SK-N-SH (cell line): ENCODE results near the gene HOXA1.

Source experiments
- CHD2 ChIP-seq: fragments of 150-350 bp; IDR thresholded peaks from 2 replicates; pipeline ENCODE4 v1.6.1; 2018; ENCODE audit warnings: low read length; ENCODE audit not compliant: partially characterized antibody
- CTCF ChIP-seq: fragments of 200-600 bp; sonication (generic); IDR thresholded peaks from 2 replicates; pipeline ENCODE4 v1.6.1; 2017; ENCODE audit warnings: antibody characterized with exemption, mild to moderate bottlenecking, moderate library complexity
- EZH2phosphoT487 ChIP-seq: fragments of 200-600 bp; sonication (generic); IDR thresholded peaks from 2 replicates; pipeline ENCODE4 v1.6.1; 2017; ENCODE audit warnings: low read depth, mixed run types, mild to moderate bottlenecking, antibody characterized with exemption, moderate library complexity, borderline replicate concordance
- GABPA ChIP-seq: IDR thresholded peaks from 2 replicates; pipeline ENCODE4 v1.4.0; 2012; ENCODE audit warnings: low read depth, mild to moderate bottlenecking
- MEF2A ChIP-seq: IDR thresholded peaks from 2 replicates; pipeline ENCODE4 v1.4.0; 2012; ENCODE audit warnings: low read depth, borderline replicate concordance
- PBX3 ChIP-seq: IDR thresholded peaks from 2 replicates; pipeline ENCODE4; 2012
- POLR2AphosphoS5 ChIP-seq: IDR thresholded peaks from 2 replicates; pipeline ENCODE4 v1.6.1; 2012; ENCODE audit warnings: low read depth, low read length
- RCOR1 ChIP-seq: fragments of 150-350 bp; IDR thresholded peaks from 2 replicates; pipeline ENCODE4 v1.6.1; 2017; ENCODE audit warnings: antibody characterized with exemption, low read length
- TCF12 ChIP-seq: IDR thresholded peaks from 2 replicates; pipeline ENCODE4 v1.4.0; 2012
- TEAD4 ChIP-seq: IDR thresholded peaks from 2 replicates; pipeline ENCODE4 v1.4.0; 2012; ENCODE audit warnings: mild to moderate bottlenecking, borderline replicate concordance; ENCODE audit not compliant: insufficient read depth
- USF2 ChIP-seq: fragments of 150-350 bp; IDR thresholded peaks from 2 replicates; pipeline ENCODE4 v1.6.1; 2017; ENCODE audit warnings: antibody characterized with exemption, low read length, low read depth, borderline replicate concordance

GRCh38 chr7:27117887-27118491, 22.2 kb upstream of the HOXA1 start:
- no peak for TF ChIP-seq MEF2A
- TF ChIP-seq USF2: no peak
- TF ChIP-seq PBX3: no peak
- no peak for TF ChIP-seq TCF12
- TF ChIP-seq CTCF: no peak
- no peak for TF ChIP-seq TEAD4
- no peak for TF ChIP-seq CHD2
- TF ChIP-seq EZH2phosphoT487: no peak
- no peak for TF ChIP-seq POLR2AphosphoS5
- TF ChIP-seq GABPA: no peak
- no peak for TF ChIP-seq RCOR1
